Kidney glomerular epithelial cell (primary cell): Measurements from ENCODE around the gene NAPB.
A peak's percentile ranks its signal among the peaks of the same experiment; 100 is the strongest.
"Not testable (repeated sequence)": the region's sequence is repeated elsewhere in the genome, so short reads cannot be mapped to it uniquely, and the experiment has no call there.

ENCODE experiments used
- DNase-seq: peaks from one replicate; lab custom pipeline; 2025; lab: John Stamatoyannopoulos, UW

NAPB gene

GRCh38 chr20:23420943-23421931 lies at the start of gene NAPB:
TSS of gene NAPB (minus strand) at chr20:23421488. CDS start at chr20:23421402, 86 bp downstream.
- DNase-seq: peak; percentile 66

- not testable (repeated sequence) for DNase-seq
Measured at GRCh38 chr20:23466961-23467360, 45.7 kb upstream of the NAPB start.

- no peak for DNase-seq
Measured at GRCh38 chr20:23461180-23461579, 39.9 kb upstream of the NAPB start.

DNA sequence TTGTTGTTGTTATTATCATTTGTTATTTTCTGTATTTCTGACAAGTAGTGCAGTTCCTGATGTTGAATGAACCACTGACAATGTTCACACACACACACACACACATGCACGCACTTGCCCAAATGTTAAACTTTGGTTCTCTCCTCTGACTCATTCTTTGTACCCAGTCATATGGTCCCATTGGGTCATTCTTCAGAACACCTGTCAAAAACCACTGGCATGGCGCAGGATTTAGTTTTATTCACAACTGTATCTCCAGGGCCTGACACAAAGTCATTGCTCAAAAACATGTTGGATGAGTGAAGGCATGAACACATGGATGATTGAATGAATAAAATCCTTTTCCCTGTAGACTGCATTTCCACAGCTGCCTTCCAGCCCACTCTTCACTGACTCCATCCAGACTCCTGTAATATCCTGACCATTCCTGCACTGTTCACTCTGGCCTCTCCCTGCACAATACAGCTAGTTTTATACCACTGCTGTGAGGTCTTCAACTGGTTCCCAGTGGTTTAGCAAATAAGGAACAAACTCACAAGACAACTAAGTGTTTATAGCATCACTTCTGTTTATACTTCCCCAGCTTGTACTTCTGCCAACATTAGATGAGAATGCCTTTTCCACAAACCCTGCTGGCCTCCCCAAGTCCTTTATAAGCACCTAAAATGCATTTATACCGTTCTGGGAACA lies 38.3 kb upstream of the NAPB start:
- DNase-seq: no peak

- DNase-seq: no peak
Measured at GRCh38 chr20:23456873-23457272, 35.6 kb upstream of the NAPB start.

- DNase-seq: no peak
Measured at GRCh38 chr20:23456409-23456808, 35.1 kb upstream of the NAPB start.

DNA sequence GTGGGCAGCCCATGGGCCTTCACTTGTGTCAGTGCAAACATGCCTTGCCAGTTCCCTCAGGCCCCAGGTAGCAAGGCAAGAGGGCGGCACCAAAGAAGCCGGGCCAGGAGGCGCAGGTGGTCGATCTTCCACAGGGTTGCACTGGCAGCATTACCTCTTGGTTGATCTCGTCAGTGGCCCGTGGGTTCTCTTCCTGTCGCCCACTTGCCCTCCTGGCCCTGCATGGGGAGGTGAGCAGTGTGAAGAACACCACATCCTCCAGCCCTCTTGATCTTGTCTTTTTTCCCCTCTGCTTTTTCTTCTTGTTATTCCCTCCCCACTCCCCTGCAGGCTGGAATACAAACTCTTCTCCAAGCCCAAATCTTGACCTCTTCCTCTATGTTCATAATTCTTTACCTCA lies 34.4 kb upstream of the NAPB start:
- DNase-seq: no peak

GRCh38 chr20:23454816-23455215 lies 33.5 kb upstream of the NAPB start:
- no peak for DNase-seq

- no peak for DNase-seq
Measured at GRCh38 chr20:23453549-23454543, 32.6 kb upstream of the NAPB start.

DNA sequence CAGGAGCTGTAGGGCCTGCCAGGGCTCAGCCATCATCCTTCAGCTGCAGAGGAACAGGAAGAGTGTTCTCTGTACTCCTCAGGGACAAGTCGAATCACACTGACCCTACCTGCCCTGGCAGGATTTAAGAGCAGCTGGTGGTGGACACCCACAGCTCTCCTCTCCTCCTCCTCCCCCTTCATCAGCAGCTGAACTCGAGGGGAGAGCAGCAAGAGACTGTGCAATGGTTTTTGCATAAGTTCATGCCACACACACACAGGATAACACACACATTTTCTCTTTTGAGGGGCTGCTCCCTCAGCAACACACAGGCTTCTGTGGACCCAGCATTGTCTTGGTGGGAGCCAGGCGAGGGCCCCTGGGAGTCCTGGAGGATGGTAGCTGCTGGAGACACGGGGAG lies 31.5 kb upstream of the NAPB start, which contains the start of gene CST11:
Gene CST11, minus strand, starts transcription at position 101 of the 400 bp plus-strand sequence. Its CDS starts 65 bp downstream, at position 36.
- DNase-seq: no peak

DNA sequence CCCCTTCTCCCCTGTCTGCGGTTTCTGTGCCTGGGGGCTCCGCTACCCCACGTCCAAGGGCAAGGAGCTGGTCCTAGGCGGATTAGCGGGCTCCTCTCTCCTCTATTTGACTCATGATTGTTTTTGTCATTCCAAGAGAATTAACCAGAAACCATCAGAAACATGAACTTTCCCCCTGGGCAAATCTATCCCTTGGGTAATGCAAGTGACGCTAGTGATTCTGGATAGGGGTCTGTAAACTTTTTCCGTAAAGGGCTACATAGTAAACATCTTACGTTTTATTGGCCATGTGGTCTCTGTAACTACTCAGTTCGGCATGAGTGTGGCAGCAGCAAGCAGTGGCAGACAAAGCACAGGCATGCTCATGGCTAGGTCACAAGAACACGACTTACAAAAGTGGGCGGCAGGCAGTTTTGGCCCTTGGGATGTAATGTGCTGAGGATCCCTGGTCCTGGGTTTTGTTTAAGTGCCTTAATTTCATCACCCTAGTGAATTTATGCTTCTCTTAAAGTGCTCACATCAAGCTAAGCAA lies 30.7 kb upstream of the NAPB start:
- no peak for DNase-seq

- no peak for DNase-seq
Measured at GRCh38 chr20:23450877-23451276, 29.6 kb upstream of the NAPB start.

DNA sequence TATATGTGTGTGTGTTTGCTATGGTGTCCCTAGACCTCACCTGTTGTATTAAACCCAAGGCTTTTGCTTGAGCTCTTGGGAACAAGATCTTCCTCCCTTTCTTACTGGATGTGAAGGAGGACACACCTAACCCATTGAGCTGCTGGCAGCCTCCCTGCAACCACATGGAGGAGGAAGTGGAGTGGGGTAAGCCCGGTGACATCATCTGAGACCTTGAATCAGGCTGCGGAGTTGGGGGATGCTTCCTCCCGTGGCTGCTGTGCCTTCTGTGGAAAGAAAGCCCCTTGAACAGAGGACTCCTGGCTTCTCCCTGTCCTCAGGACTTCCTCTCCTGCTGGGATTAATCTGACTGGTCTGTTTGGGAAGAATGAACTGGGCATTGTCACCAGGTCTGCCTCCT lies 28.1 kb upstream of the NAPB start:
- DNase-seq: no peak

DNA sequence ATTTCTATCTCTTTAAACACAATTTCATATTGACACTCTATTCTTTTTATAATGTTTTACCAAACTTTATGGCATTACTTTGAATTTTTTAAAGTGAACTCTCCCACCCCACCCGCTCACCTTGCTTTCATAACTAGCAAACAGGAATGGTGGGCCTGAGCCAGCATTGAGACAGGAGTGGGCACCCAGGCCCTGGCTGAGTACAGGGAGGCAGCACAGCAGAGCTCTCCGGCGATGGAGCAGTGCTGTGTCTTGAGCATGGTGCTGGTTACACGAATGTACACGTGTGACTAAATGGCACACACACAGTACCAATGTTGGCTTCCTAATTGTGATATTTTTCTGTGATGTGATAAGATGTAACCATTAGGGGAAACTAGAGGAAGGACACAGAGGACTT lies 26.9 kb upstream of the NAPB start:
- no peak for DNase-seq

DNA sequence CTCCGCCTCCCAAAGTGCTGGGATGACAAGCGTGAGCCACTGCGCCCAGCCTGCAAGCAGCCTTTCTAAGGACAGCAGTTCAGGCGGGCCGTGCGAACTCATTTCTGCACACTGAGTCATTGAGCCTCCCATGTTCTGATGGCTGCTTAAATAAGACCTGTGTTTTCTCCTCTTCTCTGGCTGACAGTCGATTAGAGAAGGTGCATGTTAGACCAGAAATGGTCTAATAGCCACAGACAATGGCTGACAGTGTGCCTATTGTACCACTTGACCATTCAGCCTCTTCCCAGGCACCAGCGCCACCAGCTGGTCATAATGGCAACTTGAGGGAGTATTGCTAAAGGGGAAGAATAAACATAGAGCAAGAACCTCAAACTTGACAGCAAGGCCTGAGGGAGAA lies 25.2 kb upstream of the NAPB start:
- peak; percentile 57 for DNase-seq

DNA sequence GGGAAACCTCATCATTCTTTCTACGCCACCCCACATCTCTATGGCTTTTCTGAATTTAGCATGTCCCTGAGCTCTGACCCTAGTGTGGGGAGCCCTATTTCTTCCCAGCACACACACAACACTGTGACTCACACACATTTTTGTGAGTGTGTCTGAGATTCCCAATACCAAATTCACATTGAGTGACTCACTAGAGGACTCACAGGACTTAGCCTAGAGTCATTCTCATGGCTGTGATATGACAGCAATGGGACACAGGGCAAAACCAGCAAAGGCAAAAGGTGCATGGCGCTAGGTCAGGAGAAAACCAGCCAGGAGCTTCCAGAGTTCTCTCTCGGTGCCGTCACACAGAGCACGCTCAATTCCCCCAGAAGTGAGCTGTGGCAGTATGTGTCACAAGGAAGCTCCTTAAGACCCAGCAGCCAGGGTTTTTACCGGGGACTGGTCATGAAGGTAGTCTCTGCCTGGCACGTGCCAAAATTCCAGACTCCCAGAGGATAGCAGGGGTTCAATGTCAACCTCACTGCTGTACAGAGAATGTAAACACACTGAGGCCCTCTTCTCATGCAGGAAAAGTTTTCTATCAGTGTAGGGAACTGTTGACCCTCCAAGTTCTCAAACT lies 24.4 kb upstream of the NAPB start:
- peak; percentile 29 for DNase-seq

- no peak for DNase-seq
Measured at GRCh38 chr20:23444859-23445258, 23.6 kb upstream of the NAPB start.

DNA sequence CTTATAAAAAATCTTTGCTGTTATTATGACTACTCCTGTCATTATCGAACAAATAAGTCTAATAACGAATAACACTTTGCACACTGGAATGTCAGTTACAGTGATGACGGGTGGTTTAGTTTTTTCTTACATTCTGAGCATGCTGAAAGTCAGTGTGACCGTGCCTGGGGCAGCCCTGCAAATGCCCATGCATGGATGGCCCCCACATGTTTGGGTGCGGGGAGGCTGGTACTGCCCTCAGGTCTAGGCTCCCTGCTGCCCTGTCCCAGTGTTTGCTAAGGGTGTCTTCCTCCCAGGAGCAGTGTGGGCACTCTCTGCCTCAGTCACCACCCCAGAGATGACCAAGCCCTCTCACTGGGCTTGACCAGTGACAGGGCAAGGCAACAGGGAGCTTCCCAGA lies 21.1 kb upstream of the NAPB start:
- DNase-seq: no peak

- DNase-seq: peak; percentile 64
Measured at GRCh38 chr20:23441850-23442313, 20.6 kb upstream of the NAPB start.

GRCh38 chr20:23440004-23440403 lies 18.7 kb upstream of the NAPB start:
- no peak for DNase-seq

DNA sequence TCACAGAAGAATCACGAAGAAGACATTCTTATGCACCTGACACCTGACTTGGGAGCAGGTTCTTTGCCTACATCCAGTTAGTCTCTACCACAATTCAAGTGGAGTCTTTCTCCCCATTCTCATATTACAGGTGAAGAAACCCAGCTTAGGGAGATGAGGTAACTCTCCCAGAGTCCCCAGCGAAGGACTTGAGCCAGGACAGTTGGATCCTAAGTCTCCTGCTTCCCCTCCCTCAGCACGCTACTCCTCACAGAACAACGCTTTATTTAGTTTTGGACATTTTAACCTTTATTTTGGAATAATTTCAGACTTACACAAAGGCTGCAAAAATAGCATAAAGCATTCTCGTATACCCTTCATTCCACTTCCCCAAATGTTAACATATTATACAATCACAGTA lies 17.4 kb upstream of the NAPB start:
- DNase-seq: no peak
